Mesodermal cell (in vitro differentiated cells): Measurements from ENCODE around the gene GABBR2.

ENCODE experiments used
- H3K27ac ChIP-seq: 2 replicates; pipeline ENCODE4 v1.7.0; 2013; ENCODE audit warnings: mild to moderate bottlenecking, low read depth, low read length, moderate library complexity; ENCODE audit not compliant: severe bottlenecking
- H3K36me3 ChIP-seq: 2 replicates; pipeline ENCODE4 v1.7.1; 2013; ENCODE audit warnings: mild to moderate bottlenecking, low read length, moderate library complexity; ENCODE audit not compliant: control insufficient read depth, insufficient read depth
- H3K4me1 ChIP-seq: one replicate; pipeline ENCODE4 v1.7.1; 2013; ENCODE audit warnings: mild to moderate bottlenecking, low read length; ENCODE audit not compliant: insufficient read depth, control insufficient read depth, poor library complexity, severe bottlenecking
- H3K4me3 ChIP-seq: 2 replicates; pipeline ENCODE4 v1.7.0; 2013; ENCODE audit warnings: low read length, control low read depth, mild to moderate bottlenecking; ENCODE audit not compliant: insufficient read depth, poor library complexity, severe bottlenecking; ENCODE audit errors: extremely low read depth
- H3K9me3 ChIP-seq: 2 replicates; pipeline ENCODE4 v1.7.1; 2013; ENCODE audit warnings: mild to moderate bottlenecking, low read length, moderate library complexity; ENCODE audit not compliant: control insufficient read depth
- WGBS, 2 experiments: methylation state at CpG; one replicate each; pipeline ENCODE4 v1.1.5; 2013; ENCODE audit warnings: missing lambda C conversion rate in 2 of 2; ENCODE audit not compliant: insufficient coverage in 2 of 2; 5-methylcytosine and 5-hydroxymethylcytosine counted together

Gene GABBR2

DNA sequence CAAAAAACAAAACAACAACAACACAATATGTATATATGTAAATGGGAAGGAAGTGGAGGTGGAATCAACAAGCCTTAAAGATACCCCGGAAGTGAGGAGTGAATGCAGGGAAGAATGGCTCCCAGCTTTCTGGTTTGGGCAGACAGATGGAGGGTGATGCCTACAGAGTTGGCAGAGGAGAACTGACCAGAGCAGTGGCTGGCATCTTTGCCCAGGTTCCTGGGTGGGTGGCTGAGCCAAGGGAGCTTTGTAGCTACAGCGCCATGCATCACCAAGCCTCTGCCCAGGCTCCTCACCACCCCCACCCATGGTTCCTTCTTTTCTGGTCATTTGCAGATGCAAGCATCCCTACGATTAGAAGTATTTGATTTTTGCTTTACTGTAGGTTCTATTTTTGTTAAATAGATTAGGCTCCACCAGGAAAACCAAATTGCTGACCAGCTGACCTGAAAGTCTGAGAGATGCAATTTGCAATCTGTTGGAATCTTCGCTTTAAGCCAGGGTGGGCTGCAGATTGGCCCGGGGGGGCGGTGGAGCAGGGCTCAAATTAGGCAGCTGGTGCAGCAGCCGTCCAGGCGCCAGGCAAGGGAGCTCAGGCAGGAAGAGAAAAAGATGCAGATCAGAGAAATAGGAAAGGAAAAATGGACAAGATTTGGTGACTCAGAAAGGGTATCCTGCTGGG lies 290.0 kb downstream of the GABBR2 start:
- WGBS, 2 experiments, result 93 to 95% methylated on average over 6 to 7 of the region's 8 CpGs
- no peak overlapping the region for H3K27ac ChIP-seq
- no peaks in the 10 kb centered on the region for H3K4me1 ChIP-seq
- H3K9me3 ChIP-seq, result no peaks in the 10 kb centered on the region
- no peaks in the 10 kb centered on the region for H3K36me3 ChIP-seq
- no peak overlapping the region for H3K4me3 ChIP-seq

- 77 to 88% methylated on average over 7 to 9 of the region's 10 CpGs for whole genome bisulfite sequencing, 2 experiments
Observed at GRCh38 chr9:98416294-98417248, 292.2 kb downstream of the GABBR2 start.

GRCh38 chr9:98415782-98416181 lies 293.0 kb downstream of the GABBR2 start:
- no peaks in the 10 kb centered on the region for H3K36me3 ChIP-seq
- no peak overlapping the region for H3K4me3 ChIP-seq
- no peaks in the 10 kb centered on the region for H3K4me1 ChIP-seq
- H3K9me3 ChIP-seq, result no peaks in the 10 kb centered on the region
- H3K27ac ChIP-seq, result no peak overlapping the region
- WGBS, 2 experiments, result 55 to 66% methylated on average over 1 to 3 of the region's 4 CpGs

More at GRCh38 chr9:98416294-98417248, 292.2 kb downstream of the GABBR2 start:
- Histone ChIP-seq H3K9me3 (no peaks in the 10 kb centered on the region), H3K36me3 (no peaks in the 10 kb centered on the region), H3K4me1 (no peaks in the 10 kb centered on the region), H3K4me3 (no peak overlapping the region), H3K27ac (no peak overlapping the region)

- no peak overlapping the region for H3K27ac ChIP-seq
- no peaks in the 10 kb centered on the region for H3K4me1 ChIP-seq
- 50% methylated on average over 1 of the region's 1 CpG; no CpG with 5 or more reads in 1 of the 2 experiments for WGBS, 2 experiments
- no peaks in the 10 kb centered on the region for H3K9me3 ChIP-seq
- no peaks in the 10 kb centered on the region for H3K36me3 ChIP-seq
- H3K4me3 ChIP-seq, result no peak overlapping the region
Observed at GRCh38 chr9:98413084-98413483, 295.7 kb downstream of the GABBR2 start.

- 85 to 87% methylated on average over 7 to 9 of the region's 10 CpGs for WGBS, 2 experiments
- Histone ChIP-seq H3K36me3 (no peaks in the 10 kb centered on the region), H3K27ac (no peak overlapping the region), H3K4me3 (no peak overlapping the region), H3K4me1 (no peaks in the 10 kb centered on the region), H3K9me3 (no peaks in the 10 kb centered on the region)
Observed at GRCh38 chr9:98412101-98412842, 296.5 kb downstream of the GABBR2 start.

DNA sequence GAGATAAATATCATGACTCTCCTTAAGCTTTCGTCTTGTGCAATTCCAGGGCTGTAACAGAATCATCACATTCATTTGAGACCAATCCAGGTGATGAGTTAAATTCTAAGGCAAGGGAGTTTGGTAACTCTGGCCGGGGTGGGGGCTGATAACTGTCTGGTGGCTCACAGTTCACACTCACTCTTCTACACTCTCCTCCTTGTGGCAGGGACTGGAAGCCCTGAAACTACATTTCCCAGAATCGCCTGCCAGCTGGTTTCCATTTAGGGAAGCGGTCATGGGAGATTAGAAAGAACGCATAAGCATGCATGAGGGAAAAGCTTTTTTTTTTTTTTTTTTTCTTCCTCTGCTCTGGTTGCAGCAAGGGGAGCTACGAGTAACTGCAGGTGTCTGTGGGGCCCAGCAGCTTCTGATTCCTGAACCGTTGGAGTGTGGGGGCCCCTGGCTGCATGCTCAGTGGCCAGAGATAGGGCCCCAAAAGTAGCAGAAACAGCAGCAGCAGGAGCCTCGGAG lies 298.5 kb downstream of the GABBR2 start:
- no peaks in the 10 kb centered on the region for H3K9me3 ChIP-seq
- H3K36me3 ChIP-seq, result no peaks in the 10 kb centered on the region
- 57 to 63% methylated on average over 2 to 5 of the region's 8 CpGs for WGBS, 2 experiments
- H3K4me3 ChIP-seq, result no peak overlapping the region
- H3K27ac ChIP-seq, result no peak overlapping the region
- no peaks in the 10 kb centered on the region for H3K4me1 ChIP-seq

DNA sequence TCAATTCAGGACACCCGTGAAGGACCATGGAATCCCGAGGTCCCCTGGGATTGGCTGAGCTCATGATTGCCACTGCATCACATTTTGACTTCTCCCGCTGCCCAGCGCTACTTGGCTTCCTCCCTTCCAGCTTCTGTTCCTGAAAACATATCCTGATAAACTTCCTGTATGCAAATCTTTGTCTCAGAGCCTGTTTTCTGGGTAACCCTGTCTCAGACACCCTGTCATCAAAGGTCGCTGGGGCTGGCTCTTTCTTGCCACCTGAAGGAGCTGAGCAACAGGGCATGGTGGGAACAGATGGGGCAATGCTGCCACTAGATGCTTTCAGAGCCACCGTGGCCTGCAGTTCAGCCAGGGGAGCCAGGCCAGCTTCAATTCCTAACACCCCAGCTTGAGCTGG lies 299.0 kb downstream of the GABBR2 start:
- H3K4me3 ChIP-seq, result no peak overlapping the region
- H3K4me1 ChIP-seq, result no peaks in the 10 kb centered on the region
- no peaks in the 10 kb centered on the region for H3K9me3 ChIP-seq
- WGBS, 2 experiments, result 80 to 95% methylated on average over 4 to 5 of the region's 6 CpGs
- no peak overlapping the region for H3K27ac ChIP-seq
- no peaks in the 10 kb centered on the region for H3K36me3 ChIP-seq

GRCh38 chr9:98406469-98406868 lies 302.3 kb downstream of the GABBR2 start:
- WGBS, 2 experiments, result 92 to 96% methylated on average over 4 to 6 of the region's 6 CpGs
- no peaks in the 10 kb centered on the region for H3K9me3 ChIP-seq
- H3K27ac ChIP-seq, result no peak overlapping the region
- H3K4me1 ChIP-seq, result no peaks in the 10 kb centered on the region
- H3K4me3 ChIP-seq, result no peak overlapping the region
- H3K36me3 ChIP-seq, result no peaks in the 10 kb centered on the region

GRCh38 chr9:98404237-98404636 lies 304.5 kb downstream of the GABBR2 start:
- Histone ChIP-seq H3K4me3 (no peak overlapping the region), H3K36me3 (no peaks in the 10 kb centered on the region), H3K27ac (no peak overlapping the region), H3K4me1 (no peaks in the 10 kb centered on the region), H3K9me3 (no peaks in the 10 kb centered on the region)
- 83 to 96% methylated on average over 10 of the region's 11 CpGs for WGBS, 2 experiments

GRCh38 chr9:98403715-98404114 lies 305.0 kb downstream of the GABBR2 start:
- no peaks in the 10 kb centered on the region for H3K9me3 ChIP-seq
- no peaks in the 10 kb centered on the region for H3K36me3 ChIP-seq
- WGBS, 2 experiments, result 100% methylated on average over 2 of the region's 6 CpGs; no CpG with 5 or more reads in 1 of the 2 experiments
- H3K4me3 ChIP-seq, result no peak overlapping the region
- no peak overlapping the region for H3K27ac ChIP-seq
- H3K4me1 ChIP-seq, result no peaks in the 10 kb centered on the region
